Tibial artery (tissue), 4 donors: ENCODE results near the gene FGFRL1.
A peak's percentile ranks its signal among the peaks of the same experiment; 100 is the strongest.

Experiments
- DNase-seq, 2 donors: peaks; one replicate each; pipeline ENCODE4 v3.0.0-alpha.2; 2019
- H3K27ac ChIP-seq, 2 donors: fragments of 200-600 bp; sonication (generic) in 1 of 2; 1 replicate in 1 of 2; 2 replicates in 1 of 2; pipeline ENCODE4 v1.5.1; 2018 to 2019; ENCODE audit warnings: mild to moderate bottlenecking in 1 of 2
- H3K27me3 ChIP-seq, 2 donors: fragments of 200-600 bp; sonication (generic) in 1 of 2; one replicate each; pipeline versions ENCODE4 v1.5.1 to v1.6.0; 2016 to 2019
- H3K36me3 ChIP-seq, 3 donors: fragments of 200-600 bp; sonication (generic) in 2 of 3; one replicate each; pipeline ENCODE4 v1.5.1; 2016 to 2019; ENCODE audit warnings: mild to moderate bottlenecking in 2 of 3
- H3K4me1 ChIP-seq, 4 donors: fragments of 200-600 bp; sonication (generic) in 2 of 4; 1 replicate in 3 of 4; 2 replicates in 1 of 4; pipeline ENCODE4 v1.5.1; 2016 to 2019
- H3K4me3 ChIP-seq, 2 donors: fragments of 200-600 bp; sonication (generic) in 1 of 2; 1 replicate in 1 of 2; 2 replicates in 1 of 2; pipeline ENCODE4 v1.5.1; 2018 to 2019; ENCODE audit warnings: mild to moderate bottlenecking in 2 of 2
- H3K9me3 ChIP-seq, 3 donors: fragments of 200-600 bp; sonication (generic) in 1 of 3; one replicate each; pipeline ENCODE4 v1.5.1; 2016 to 2019
- intact Hi-C: fragments of 100-400 bp; cut with DNase I; formaldehyde crosslinking; loops from one replicate; pipeline ENCODE4 v1.15.0; 2023; ENCODE audit warnings: low total_unique reads
- TF ChIP-seq, protein P1 (sequence below), 2 experiments: fragments of 200-600 bp in 1 of 2; fragments of 450-650 bp in 1 of 2; IDR thresholded peaks; one replicate each; pipeline ENCODE4 v1.5.1; 2017 to 2019; ENCODE audit warnings: antibody characterized with exemption in 2 of 2, mild to moderate bottlenecking in 1 of 2, moderate library complexity in 1 of 2

The FGFRL1 gene

DNA sequence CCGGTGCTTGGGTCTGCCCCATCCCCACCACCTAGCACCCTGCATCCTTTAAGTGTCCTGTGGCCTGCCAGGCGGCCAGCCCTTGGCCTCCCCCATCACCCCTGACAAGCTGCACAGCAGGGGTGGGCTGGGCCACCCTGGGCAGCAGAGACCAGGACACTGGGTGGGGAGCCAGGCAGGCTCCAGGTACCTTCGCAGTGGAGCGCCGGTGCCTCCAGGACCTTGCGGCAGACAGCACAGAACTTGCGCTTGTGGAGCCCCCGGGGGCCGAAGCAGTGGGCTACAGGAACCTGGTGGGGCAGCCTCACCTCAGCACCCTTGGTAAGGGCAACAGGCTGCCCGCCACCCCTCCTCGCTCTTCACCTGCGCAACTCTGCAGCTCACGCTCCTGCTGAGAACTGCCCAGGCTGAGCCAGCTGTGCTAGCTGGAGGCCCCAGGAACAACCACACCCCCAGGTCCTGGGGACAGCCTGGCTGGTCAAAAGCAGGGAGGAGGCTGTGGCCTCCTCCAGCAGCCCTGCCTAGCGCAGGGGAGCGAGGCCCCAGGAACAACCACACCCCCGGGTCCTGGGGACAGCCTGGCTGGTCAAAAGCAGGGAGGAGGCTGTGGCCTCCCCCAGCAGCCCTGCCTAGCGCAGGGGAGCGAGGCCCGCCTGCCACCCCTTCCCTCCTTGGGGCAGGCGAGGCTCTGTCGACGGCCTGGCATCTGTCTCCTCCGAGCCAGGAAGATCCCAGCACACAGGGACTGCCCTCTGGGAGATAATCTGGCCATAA is 42.6 kb upstream of the FGFRL1 start:
- H3K4me3 ChIP-seq, result no peak overlapping the region
- DNase-seq, result no peak
- TF ChIP-seq, protein P1, sequence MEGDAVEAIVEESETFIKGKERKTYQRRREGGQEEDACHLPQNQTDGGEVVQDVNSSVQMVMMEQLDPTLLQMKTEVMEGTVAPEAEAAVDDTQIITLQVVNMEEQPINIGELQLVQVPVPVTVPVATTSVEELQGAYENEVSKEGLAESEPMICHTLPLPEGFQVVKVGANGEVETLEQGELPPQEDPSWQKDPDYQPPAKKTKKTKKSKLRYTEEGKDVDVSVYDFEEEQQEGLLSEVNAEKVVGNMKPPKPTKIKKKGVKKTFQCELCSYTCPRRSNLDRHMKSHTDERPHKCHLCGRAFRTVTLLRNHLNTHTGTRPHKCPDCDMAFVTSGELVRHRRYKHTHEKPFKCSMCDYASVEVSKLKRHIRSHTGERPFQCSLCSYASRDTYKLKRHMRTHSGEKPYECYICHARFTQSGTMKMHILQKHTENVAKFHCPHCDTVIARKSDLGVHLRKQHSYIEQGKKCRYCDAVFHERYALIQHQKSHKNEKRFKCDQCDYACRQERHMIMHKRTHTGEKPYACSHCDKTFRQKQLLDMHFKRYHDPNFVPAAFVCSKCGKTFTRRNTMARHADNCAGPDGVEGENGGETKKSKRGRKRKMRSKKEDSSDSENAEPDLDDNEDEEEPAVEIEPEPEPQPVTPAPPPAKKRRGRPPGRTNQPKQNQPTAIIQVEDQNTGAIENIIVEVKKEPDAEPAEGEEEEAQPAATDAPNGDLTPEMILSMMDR (IDR thresholded peaks at IDR 0.05), result no peak
- H3K27me3 ChIP-seq, result peaks cover 0 to 7% of the 10 kb centered on the region in 2 donors
- H3K36me3 ChIP-seq, result peaks cover 0 to 39% (median 27%) of the 10 kb centered on the region in 3 donors
- H3K27ac ChIP-seq, result no peak overlapping the region
- H3K4me1 ChIP-seq, result peaks cover 0 to 39% (median 29%) of the 10 kb centered on the region in 4 donors
- H3K9me3 ChIP-seq, result no peaks in the 10 kb centered on the region
- intact Hi-C loops, result no loop called here

DNA sequence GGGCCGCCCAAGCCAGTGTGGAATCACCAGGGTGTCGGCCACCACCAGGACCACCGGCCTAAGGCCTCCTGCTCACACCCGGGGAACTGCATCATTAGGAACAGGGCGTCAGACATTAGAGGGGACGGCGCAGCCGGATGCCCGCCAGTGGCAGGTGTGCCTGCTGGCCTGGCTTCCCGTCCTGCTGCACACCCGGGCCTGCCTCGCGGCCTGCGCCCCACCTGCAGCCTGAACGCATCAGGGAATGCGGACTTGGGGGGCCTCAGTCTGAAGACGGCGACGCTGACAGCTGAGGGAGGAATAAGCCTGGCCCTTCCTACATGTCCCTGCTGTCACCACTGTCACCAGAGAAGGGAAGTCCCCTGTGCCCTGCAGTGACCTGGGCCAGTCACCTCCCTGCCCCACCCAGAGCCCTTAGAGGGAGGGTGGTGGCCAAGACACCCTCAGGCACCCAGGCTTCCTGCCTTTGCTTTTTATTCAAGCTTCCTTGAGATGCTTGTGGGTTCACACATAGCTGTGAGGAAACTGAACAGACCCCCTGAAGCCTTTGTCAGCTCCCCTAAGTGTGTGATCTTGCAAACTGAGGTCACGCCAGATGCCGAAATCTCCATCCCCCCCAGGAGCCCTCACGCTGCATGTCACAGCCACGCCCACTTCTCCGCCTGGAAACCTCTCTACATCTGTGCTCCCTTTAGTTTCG is 41.2 kb upstream of the FGFRL1 start:
- TF ChIP-seq, protein P1 (IDR thresholded peaks at IDR 0.05), result no peak
- intact Hi-C loops, result loop anchor here (5.0 to 10.0 kb wide), 2 partner anchors 38 to 1965 kb away; partner anchors contain the start of genes GAK and TMEM175
- no peak for DNase-seq

DNA sequence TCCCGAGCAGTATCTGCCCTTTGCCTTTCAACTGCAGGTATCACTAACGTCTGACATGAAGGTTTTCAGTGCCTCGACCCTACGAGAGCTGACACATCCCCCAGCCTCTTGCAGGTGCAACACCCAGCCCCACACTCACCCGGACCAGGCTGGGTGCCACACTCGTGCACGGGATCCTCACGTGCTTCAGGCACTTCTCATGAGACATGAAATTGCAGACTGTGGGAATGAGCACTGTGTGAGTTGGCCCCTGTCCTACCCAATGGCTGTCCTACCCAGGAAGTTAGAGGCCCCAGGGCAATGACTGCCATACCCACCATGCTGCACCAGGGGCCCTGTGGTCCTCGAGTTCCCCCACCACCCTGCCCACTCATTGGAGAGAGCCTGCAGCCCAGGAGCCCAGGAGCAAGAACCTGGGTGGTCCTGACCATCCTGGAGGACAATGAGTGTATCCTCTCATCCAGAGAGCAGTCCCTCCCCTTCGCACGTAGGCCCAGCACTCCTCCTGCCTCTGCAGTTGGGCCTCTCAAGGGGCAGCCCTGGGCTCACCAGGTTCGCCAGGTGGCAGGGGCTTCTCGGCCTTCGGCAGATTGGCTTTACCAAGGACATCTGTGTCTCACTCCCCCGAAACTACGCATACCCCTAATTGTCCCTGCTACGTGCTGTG is 40.4 kb upstream of the FGFRL1 start:
- peaks cover 0 to 7% of the 10 kb centered on the region in 2 donors for H3K27me3 ChIP-seq
- H3K4me3 ChIP-seq, result no peak overlapping the region
- DNase-seq, result no peak
- H3K27ac ChIP-seq, result no peak overlapping the region
- H3K36me3 ChIP-seq, result peaks cover 0 to 17% (median 16%) of the 10 kb centered on the region in 3 donors
- intact Hi-C loops, result loop anchor here (5.0 to 10.0 kb wide), 2 partner anchors 39 to 1964 kb away; partner anchors contain the start of genes GAK and TMEM175
- TF ChIP-seq, protein P1 (IDR thresholded peaks at IDR 0.05), result no peak
- no peaks in the 10 kb centered on the region for H3K9me3 ChIP-seq
- peaks cover 0 to 43% (median 31%) of the 10 kb centered on the region in 4 donors for H3K4me1 ChIP-seq

More for the DNA sequence above, 41.2 kb upstream of the FGFRL1 start:
- H3K27ac ChIP-seq, result no peak overlapping the region
- H3K4me3 ChIP-seq, result no peak overlapping the region
- peaks cover 0 to 25% (median 23%) of the 10 kb centered on the region in 3 donors for H3K36me3 ChIP-seq
- peaks cover 0 to 43% (median 31%) of the 10 kb centered on the region in 4 donors for H3K4me1 ChIP-seq
- no peaks in the 10 kb centered on the region for H3K9me3 ChIP-seq
- H3K27me3 ChIP-seq, result peaks cover 0 to 7% of the 10 kb centered on the region in 2 donors

DNA sequence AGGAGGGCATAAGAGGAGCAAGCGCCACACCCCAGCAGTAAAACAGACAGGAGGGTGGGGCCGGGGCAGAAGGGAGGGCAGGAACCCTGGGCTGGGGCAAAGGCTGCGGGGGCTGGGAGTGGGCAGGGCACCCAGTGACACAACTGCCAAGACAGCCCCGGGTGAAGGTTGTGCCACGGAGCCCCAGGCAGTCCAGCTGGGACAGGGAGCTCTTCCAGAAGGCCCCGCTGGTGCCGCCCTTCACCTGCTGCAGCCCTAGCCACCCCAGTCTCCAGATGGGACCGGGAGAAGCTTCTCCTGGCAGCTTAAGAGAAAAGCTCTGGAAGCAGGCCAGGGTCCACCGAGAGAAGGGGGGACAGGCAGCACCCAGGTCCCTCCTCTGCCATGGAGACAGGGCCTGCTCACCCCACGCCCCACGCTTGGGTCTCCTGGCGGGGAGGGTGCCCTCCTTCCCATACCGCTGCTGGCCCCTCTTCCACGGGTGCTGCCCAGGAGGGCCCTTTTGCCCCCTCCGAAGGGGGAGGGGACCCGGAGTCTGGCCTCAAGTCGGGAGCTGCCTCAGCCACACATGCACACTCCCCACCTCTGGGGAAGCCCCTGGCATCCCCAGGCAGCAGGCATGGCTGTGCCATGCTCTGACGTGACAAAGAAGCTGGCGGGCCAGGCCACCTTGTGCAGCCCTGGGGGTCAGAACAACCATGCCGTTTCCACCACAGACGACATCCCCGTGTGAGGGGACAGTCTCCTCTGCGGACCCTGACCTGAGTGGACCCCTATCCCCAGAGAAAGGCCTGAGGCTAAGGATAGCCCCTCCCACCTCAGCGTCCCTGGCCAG is 39.5 kb upstream of the FGFRL1 start:
- intact Hi-C loops, result loop anchor here (5.0 to 10.0 kb wide), 2 partner anchors 40 to 1963 kb away; partner anchors contain the start of genes GAK and TMEM175
- no peak for DNase-seq
- H3K4me3 ChIP-seq, result peak overlapping the region; percentile 61 to 73
- H3K9me3 ChIP-seq, result no peaks in the 10 kb centered on the region
- peak overlapping the region in 1 of 2 donors; percentile 45 for H3K27ac ChIP-seq
- peaks cover 0 to 9% (median 7%) of the 10 kb centered on the region in 3 donors for H3K36me3 ChIP-seq
- TF ChIP-seq, protein P1 (IDR thresholded peaks at IDR 0.05), result no peak
- H3K27me3 ChIP-seq, result peaks cover 0 to 7% of the 10 kb centered on the region in 2 donors
- peaks cover 0 to 43% (median 31%) of the 10 kb centered on the region in 4 donors for H3K4me1 ChIP-seq
